DND-41 (cell line): ENCODE data around the gene POU6F2.

ENCODE experiments used
- ATAC-seq: fragments of 200-7000 bp; cut with Tn5 transposase; 3 replicates; pipeline ENCODE4 v1.9.1; 2021; ENCODE audit warnings: low read depth; ENCODE audit not compliant: insufficient read depth
- DNase-seq: peaks from one replicate; pipeline ENCODE4 v3.0.0-alpha.2; 2020
- H2AFZ ChIP-seq: 2 replicates; pipeline ENCODE4 v1.6.0; 2012; ENCODE audit warnings: low read depth, low read length
- H3K27ac ChIP-seq: 2 replicates; pipeline ENCODE4 v1.5.1; 2012; ENCODE audit warnings: low read length, inconsistent platforms
- H3K27me3 ChIP-seq: fragments of 200-600 bp; sonication (generic); 2 replicates; pipeline ENCODE4 v1.6.0; 2012; ENCODE audit warnings: low read length, mild to moderate bottlenecking, inconsistent platforms; ENCODE audit not compliant: insufficient read depth, poor library complexity
- H3K36me3 ChIP-seq: 2 replicates; pipeline ENCODE4 v1.5.1; 2012; ENCODE audit warnings: low read length, inconsistent platforms; ENCODE audit not compliant: insufficient read depth
- H3K4me1 ChIP-seq: 2 replicates; pipeline ENCODE4 v1.5.1; 2012; ENCODE audit warnings: mild to moderate bottlenecking, low read length; ENCODE audit not compliant: insufficient read depth
- H3K4me2 ChIP-seq: 2 replicates; pipeline ENCODE4 v1.6.0; 2012; ENCODE audit warnings: mild to moderate bottlenecking, moderate library complexity, low read length, inconsistent platforms; ENCODE audit not compliant: insufficient read depth
- H3K4me3 ChIP-seq, 2 experiments: fragments of 200-600 bp in 1 of 2; shearing (Covaris generic) in 1 of 2; 2 replicates each; pipeline ENCODE4 v1.5.1; 2012 to 2016; ENCODE audit warnings: inconsistent platforms in 2 of 2, low read length in 2 of 2, mild to moderate bottlenecking in 2 of 2, low read depth in 1 of 2, moderate library complexity in 1 of 2
- H3K79me2 ChIP-seq: 2 replicates; pipeline ENCODE4 v1.6.0; 2012; ENCODE audit warnings: low read length, inconsistent platforms; ENCODE audit not compliant: insufficient read depth
- H3K9ac ChIP-seq: 2 replicates; pipeline ENCODE4 v1.6.0; 2012; ENCODE audit warnings: low read depth, mild to moderate bottlenecking, inconsistent platforms, low read length, moderate library complexity
- H3K9me3 ChIP-seq: 2 replicates; pipeline ENCODE4 v1.5.1; 2012; ENCODE audit warnings: low read length, moderate library complexity, mild to moderate bottlenecking, inconsistent platforms; ENCODE audit not compliant: insufficient read depth, severe bottlenecking
- H4K20me1 ChIP-seq: 2 replicates; pipeline ENCODE4 v1.6.0; 2012; ENCODE audit warnings: low read length; ENCODE audit not compliant: insufficient read depth
- CTCF ChIP-seq: IDR thresholded peaks from 2 replicates; pipeline ENCODE4 v1.5.1; 2012; ENCODE audit warnings: borderline replicate concordance, low read length, moderate library complexity, mild to moderate bottlenecking; ENCODE audit not compliant: poor library complexity, severe bottlenecking; ENCODE audit errors: extremely low read depth
- EZH2 ChIP-seq: IDR thresholded peaks from 3 replicates; pipeline ENCODE4 v1.6.1; 2012; ENCODE audit warnings: borderline replicate concordance, low read depth, mild to moderate bottlenecking, moderate library complexity, low read length, inconsistent platforms; ENCODE audit not compliant: severe bottlenecking

Gene POU6F2

GRCh38 chr7:39342763-39343162 lies 365.1 kb downstream of the POU6F2 start:
- Histone ChIP-seq H2AFZ (no peak overlapping the region), H3K4me3 (no peak overlapping the region), H3K36me3 (no peaks in the 10 kb centered on the region), H3K27ac (no peak overlapping the region), H4K20me1 (no peaks in the 10 kb centered on the region), H3K4me1 (no peaks in the 10 kb centered on the region), H3K27me3 (peaks cover 5% of the 10 kb centered on the region), H3K9me3 (no peaks in the 10 kb centered on the region), H3K4me2 (no peak overlapping the region), H3K79me2 (no peaks in the 10 kb centered on the region), H3K9ac (no peak overlapping the region)
- TF ChIP-seq EZH2: no peak
- no peak for TF ChIP-seq CTCF
- ATAC-seq (no peak), DNase-seq (no peak)

GRCh38 chr7:39349452-39350123 lies 371.9 kb downstream of the POU6F2 start:
- no peak overlapping the region for H3K9ac ChIP-seq
- no peaks in the 10 kb centered on the region for H3K9me3 ChIP-seq
- no peak overlapping the region for H3K4me3 ChIP-seq
- TF ChIP-seq EZH2 (no peak), CTCF (no peak)
- ATAC-seq (no peak), DNase-seq (no peak)
- no peak overlapping the region for H3K4me2 ChIP-seq
- no peak overlapping the region for H2AFZ ChIP-seq
- H3K36me3 ChIP-seq: no peaks in the 10 kb centered on the region
- no peaks in the 10 kb centered on the region for H3K79me2 ChIP-seq
- no peak overlapping the region for H3K27ac ChIP-seq
- peaks cover 3% of the 10 kb centered on the region for H3K27me3 ChIP-seq
- no peaks in the 10 kb centered on the region for H3K4me1 ChIP-seq
- no peaks in the 10 kb centered on the region for H4K20me1 ChIP-seq

DNA sequence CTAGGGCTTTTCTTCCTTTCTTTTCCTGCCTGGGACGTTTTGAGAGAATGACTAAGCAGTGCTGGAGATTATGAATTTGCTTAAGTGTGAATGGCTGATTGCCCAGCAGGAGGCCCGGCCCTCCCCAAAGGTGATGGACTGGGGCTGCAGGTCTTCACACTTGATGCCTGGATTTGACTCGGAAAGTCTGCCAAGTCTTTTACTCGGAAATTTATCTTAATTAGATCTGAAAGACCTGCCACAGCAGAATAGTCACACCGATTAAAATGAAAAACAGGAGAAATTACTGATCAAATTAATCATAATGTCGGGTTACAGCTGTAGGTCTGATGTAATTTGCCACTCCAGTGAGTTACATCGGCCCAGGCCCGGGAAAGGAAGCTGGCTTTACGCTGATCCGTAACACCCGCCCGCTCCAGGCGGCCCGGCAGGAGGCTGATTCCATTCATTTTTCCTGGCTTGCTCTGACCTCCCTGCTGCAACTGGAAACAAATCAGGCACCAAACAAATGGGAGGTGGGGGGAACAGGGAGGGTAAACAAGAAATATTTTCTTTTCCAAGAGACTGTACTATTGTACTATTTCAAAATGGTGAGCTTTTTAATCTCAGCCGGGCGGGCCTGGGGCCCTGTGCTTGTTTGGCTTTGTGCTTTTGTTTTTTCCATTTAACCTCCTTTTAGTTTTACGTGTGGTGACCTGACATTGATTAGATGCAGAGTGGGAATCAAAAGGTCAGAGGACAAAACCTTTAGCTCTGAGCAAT lies 376.1 kb downstream of the POU6F2 start:
- H3K4me1 ChIP-seq: peaks cover 8% of the 10 kb centered on the region
- TF ChIP-seq EZH2 (no peak), CTCF (no peak)
- no peak overlapping the region for H3K27ac ChIP-seq
- H3K27me3 ChIP-seq: peaks cover 3% of the 10 kb centered on the region
- no peak for DNase-seq
- no peak overlapping the region for H3K4me3 ChIP-seq
- no peaks in the 10 kb centered on the region for H4K20me1 ChIP-seq
- no peaks in the 10 kb centered on the region for H3K9me3 ChIP-seq
- no peak overlapping the region for H3K9ac ChIP-seq
- H3K4me2 ChIP-seq: no peak overlapping the region
- no peaks in the 10 kb centered on the region for H3K79me2 ChIP-seq
- ATAC-seq: no peak
- H2AFZ ChIP-seq: no peak overlapping the region
- H3K36me3 ChIP-seq: no peaks in the 10 kb centered on the region
